Adrenal gland (tissue), 12 donors: Measurements from ENCODE around the gene SLC25A51. TPM values are rescaled to one million over a fixed set of nuclear protein-coding genes. Genes with fewer than 3 reads are reported as not detected.

ENCODE experiments used
- DNase-seq, 7 donors: peaks; one replicate each; pipeline ENCODE4 v3.0.0-alpha.2; 2019 to 2020
- H3K27ac ChIP-seq, 5 donors: fragments of 200-600 bp; sonication (generic) in 4 of 5; 1 replicate in 3 of 5; 2 replicates in 2 of 5; pipeline versions ENCODE4 v1.5.1 to v1.8.0; 2016 to 2020; ENCODE audit warnings: mild to moderate bottlenecking in 1 of 5
- H3K27me3 ChIP-seq: fragments of 200-600 bp; 2 replicates; pipeline ENCODE4 v1.8.0; 2021
- H3K36me3 ChIP-seq, 2 donors: fragments of 200-600 bp; replicated peaks in 1 of 2; 1 replicate in 1 of 2; 2 replicates in 1 of 2; pipeline versions ENCODE4 v1.5.1 to v1.8.0; 2018 to 2022
- H3K4me1 ChIP-seq, 2 donors: fragments of 200-600 bp; replicated peaks in 1 of 2; 1 replicate in 1 of 2; 2 replicates in 1 of 2; pipeline versions ENCODE4 v1.5.1 to v1.8.0; 2018 to 2021
- H3K4me3 ChIP-seq, 4 donors: fragments of 200-600 bp; sonication (generic) in 3 of 4; one replicate each; pipeline ENCODE4 v1.5.1; 2016 to 2018
- H3K9me3 ChIP-seq, 3 donors: fragments of 200-600 bp; sonication (generic) in 1 of 3; replicated peaks in 1 of 3; 1 replicate in 2 of 3; 2 replicates in 1 of 3; pipeline versions ENCODE4 v1.5.1 to v1.8.0; 2016 to 2021
- CTCF ChIP-seq, 6 experiments: fragments of 450-650 bp in 4 of 6; fragments of 200-600 bp in 2 of 6; sonication (generic) in 1 of 6; IDR thresholded peaks; 1 replicate in 5 of 6; 2 replicates in 1 of 6; pipeline versions ENCODE4 v1.5.1 to v1.8.0; 2016 to 2021; ENCODE audit warnings: antibody characterized with exemption in 6 of 6, mild to moderate bottlenecking in 2 of 6, moderate library complexity in 1 of 6
- POLR2A ChIP-seq, 2 donors: fragments of 450-650 bp; IDR thresholded peaks; one replicate each; pipeline ENCODE4 v1.6.1; 2017; ENCODE audit warnings: antibody characterized with exemption in 2 of 2, mild to moderate bottlenecking in 2 of 2, moderate library complexity in 1 of 2
- WGBS, 4 donors: extraction: QIAGEN DNeasy Blood & Tissue Kit in 2 of 4; methylation state at CpG; one replicate each; pipeline versions ENCODE4 v1.1.5 to v1.1.7; 2013 to 2017; 5-methylcytosine and 5-hydroxymethylcytosine counted together
- intact Hi-C, 2 donors: fragments of 100-400 bp; cut with DNase I; formaldehyde crosslinking; loops; one replicate each; pipeline versions ENCODE4 v1.14.1 to v1.15.0; 2022 to 2023
- polyA plus RNA-seq, 3 donors: library from polyadenylated mRNA; stranded (reverse); fragments of 200-250 nt in 2 of 3; fragments of 350-450 nt in 1 of 3; fragmentation: Illumina TruSeq in 1 of 3; extraction: RNeasy Lipid Tissue Mini Kit (QIAGEN cat#74804) in 1 of 3; gene quantifications; one replicate each; pipeline ENCODE4 v1.2.3, GENCODE V29; 2013 to 2014
- total RNA-seq, 9 donors: library from RNA; depleted of rRNA in 4 of 9; stranded (reverse); fragments of >200 nt in 4 of 9; fragments of 120-200 nt in 1 of 9; fragmentation: NEBNext Ultra II Directional in 1 of 9; extraction: Animal tissue kit (Norgen Biotek cat#: 25700) in 1 of 9; gene quantifications; one replicate each; pipeline versions ENCODE4 v1.1.0 to v1.2.4, GENCODE V29; 2013 to 2023
- donor health status: healthy with polysubstance abuse.
- donor health status: Bipolar disorder and iron deficiency.
- donor health status: DM: yes; HTN: yes; CAD: no.
- donor health status: DM: no; HTN: no; CAD: no.
- donor health status: DM: no; HTN: no; CAD: no.
- donor health status: DM: yes; HTN: yes; CAD: no.

The SLC25A51 gene
- total and polyA plus RNA-seq, 12 donors: 3.8 to 28.3 (median 20.7) TPM

GRCh38 chr9:37937366-37937765 is 33.4 kb upstream of the SLC25A51 start:
- Histone ChIP-seq H3K9me3 (no peaks in the 10 kb centered on the region), H3K27ac (peak overlapping the region in 2 of 5 donors; percentile 72 to 75), H3K36me3 (no peaks in the 10 kb centered on the region), H3K27me3 (no peaks in the 10 kb centered on the region), H3K4me1 (peaks cover 10 to 31% of the 10 kb centered on the region in 2 donors), H3K4me3 (no peak overlapping the region)
- no peak for DNase-seq
- 86 to 92% (median 88%) methylated on average over 9 of the region's 9 CpGs for WGBS, 4 donors
- intact Hi-C loops: no loop called here
- TF ChIP-seq CTCF (IDR thresholded peaks at IDR 0.05) (no peak), POLR2A (IDR thresholded peaks at IDR 0.05) (no peak)

GRCh38 chr9:37936965-37937364 is 33.0 kb upstream of the SLC25A51 start:
- intact Hi-C loops: no loop called here
- peak in 5 of 7 donors; percentile 50 to 70 (median 69) for DNase-seq
- no peak overlapping the region for H3K4me3 ChIP-seq
- no peaks in the 10 kb centered on the region for H3K36me3 ChIP-seq
- H3K9me3 ChIP-seq: no peaks in the 10 kb centered on the region
- peaks cover 10 to 31% of the 10 kb centered on the region in 2 donors for H3K4me1 ChIP-seq
- peak overlapping the region in 2 of 5 donors; percentile 29 to 75 for H3K27ac ChIP-seq
- no peaks in the 10 kb centered on the region for H3K27me3 ChIP-seq
- WGBS, 4 donors: 50 to 57% (median 53%) methylated on average over 4 of the region's 4 CpGs
- TF ChIP-seq CTCF (IDR thresholded peaks at IDR 0.05) (no peak), POLR2A (IDR thresholded peaks at IDR 0.05) (no peak)

GRCh38 chr9:37936376-37936775 is 32.4 kb upstream of the SLC25A51 start:
- Histone ChIP-seq H3K27ac (peak overlapping the region in 1 of 5 donors; percentile 75), H3K27me3 (no peaks in the 10 kb centered on the region), H3K9me3 (no peaks in the 10 kb centered on the region), H3K36me3 (no peaks in the 10 kb centered on the region), H3K4me3 (no peak overlapping the region), H3K4me1 (peaks cover 10 to 31% of the 10 kb centered on the region in 2 donors)
- no peak for TF ChIP-seq POLR2A (IDR thresholded peaks at IDR 0.05)
- TF ChIP-seq CTCF (IDR thresholded peaks at IDR 0.05): no peak
- no peak for DNase-seq
- 72 to 77% (median 75%) methylated on average over 5 of the region's 5 CpGs for WGBS, 4 donors
- intact Hi-C loops: no loop called here

GRCh38 chr9:37935096-37935495 is 31.2 kb upstream of the SLC25A51 start:
- Histone ChIP-seq H3K27ac (no peak overlapping the region), H3K27me3 (no peaks in the 10 kb centered on the region), H3K36me3 (no peaks in the 10 kb centered on the region), H3K9me3 (peaks cover 0 to 6% (median 0%) of the 10 kb centered on the region in 3 donors), H3K4me3 (no peak overlapping the region), H3K4me1 (peaks cover 10 to 34% of the 10 kb centered on the region in 2 donors)
- TF ChIP-seq CTCF (IDR thresholded peaks at IDR 0.05) (no peak), POLR2A (IDR thresholded peaks at IDR 0.05) (no peak)
- 89 to 91% (median 90%) methylated on average over 11 to 14 of the region's 14 CpGs for WGBS, 4 donors
- intact Hi-C loops: no loop called here
- no peak for DNase-seq
